ENCODE results near the gene JAKMIP2. TPM values are rescaled to one million over a fixed set of nuclear protein-coding genes. Genes with fewer than 3 reads are reported as not detected.
A peak's percentile ranks its signal among the peaks of the same experiment; 100 is the strongest.
"Not testable (repeated sequence)": the region's sequence is repeated elsewhere in the genome, so short reads cannot be mapped to it uniquely, and the experiment has no call there.

Gene JAKMIP2
- total RNA-seq, 5 donors from 2014 or later (not counting 1 experiment from before 2014, with no cell fraction given): 1.8 to 8.3 (median 5.7) TPM

DNA sequence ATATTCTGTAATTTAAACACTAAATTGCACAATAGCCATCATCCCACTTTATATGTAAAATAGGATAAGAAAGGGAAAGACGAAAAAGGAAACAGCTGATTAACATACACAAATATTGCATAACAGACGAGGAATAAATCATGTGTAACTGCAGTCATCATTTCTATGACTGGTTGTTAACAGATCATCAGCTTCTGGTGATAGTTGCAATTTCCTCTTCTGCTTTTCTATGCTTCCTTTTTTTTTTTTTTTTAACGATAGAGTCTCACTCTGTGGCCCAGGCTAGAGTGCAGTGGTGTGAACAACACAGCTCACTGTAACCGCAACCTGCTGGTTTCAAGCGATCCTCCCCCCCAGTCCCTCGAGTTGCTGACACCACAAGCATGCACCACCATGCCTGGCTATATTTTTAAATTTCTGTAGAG, 22.5 kb upstream of the JAKMIP2 start:
- ChIA-PET CTCF (interaction anchor here (0.6 to 1.0 kb wide), 4 partner anchors 18 to 1954 kb away, joined by 3 to 5 read pairs (median 4); partner anchors contain the start of gene JAKMIP2 (in 1 of the 2)), POLR2A (interaction anchor here in 1 of 2 donors (0.6 kb wide), 1 partner anchor 38 kb away, joined by 4 read pairs; no protein-coding TSS in a partner anchor)
- peak in 3 of 4 experiments; percentile 51 to 75 (median 73) for ATAC-seq (replicated peaks in 1 of 4)
- no peaks in the 10 kb centered on the region for H3K9me3 Mint-ChIP-seq
- H3K27ac Mint-ChIP-seq: peak overlapping the region in 1 of 2 donors; percentile 17
- H3K36me3 ChIP-seq (ENCODE audit: control insufficient read depth in 2 of 2, extremely low read depth in 1 of 2, insufficient read depth in 1 of 2, low read length in 1 of 2): no peaks in the 10 kb centered on the region
- H3K27ac ChIP-seq (ENCODE audit: low read length): no peak overlapping the region
- no peaks in the 10 kb centered on the region for H3K27me3 ChIP-seq (replicated peaks in 1 of 2; ENCODE audit: control insufficient read depth in 2 of 2, extremely low read depth in 1 of 2, insufficient read depth in 2 of 2, low read length in 1 of 2)
- H3K4me1 Mint-ChIP-seq: peaks cover 7 to 19% (median 9%) of the 10 kb centered on the region in 3 donors
- no peaks in the 10 kb centered on the region for H3K9me3 ChIP-seq
- H3K4me3 ChIP-seq (ENCODE audit: control insufficient read depth in 1 of 2, extremely low read depth in 1 of 2, low read length in 1 of 2): no peak overlapping the region
- no peak overlapping the region for H3K4me3 Mint-ChIP-seq
- H3K27me3 Mint-ChIP-seq: peaks cover 0 to 3% of the 10 kb centered on the region in 2 donors
- peaks cover 2 to 7% of the 10 kb centered on the region in 2 experiments for H3K4me1 ChIP-seq (ENCODE audit: control insufficient read depth in 1 of 2, extremely low read depth in 1 of 2, insufficient read depth in 2 of 2, low read length in 2 of 2)
- 17% methylated on average over 1 of the region's 6 CpGs for WGBS (ENCODE audit: insufficient coverage)
- peak in 30 of 35 experiments; percentile 6 to 67 (median 30) for DNase-seq
- no peaks in the 10 kb centered on the region for H3K36me3 Mint-ChIP-seq

DNA sequence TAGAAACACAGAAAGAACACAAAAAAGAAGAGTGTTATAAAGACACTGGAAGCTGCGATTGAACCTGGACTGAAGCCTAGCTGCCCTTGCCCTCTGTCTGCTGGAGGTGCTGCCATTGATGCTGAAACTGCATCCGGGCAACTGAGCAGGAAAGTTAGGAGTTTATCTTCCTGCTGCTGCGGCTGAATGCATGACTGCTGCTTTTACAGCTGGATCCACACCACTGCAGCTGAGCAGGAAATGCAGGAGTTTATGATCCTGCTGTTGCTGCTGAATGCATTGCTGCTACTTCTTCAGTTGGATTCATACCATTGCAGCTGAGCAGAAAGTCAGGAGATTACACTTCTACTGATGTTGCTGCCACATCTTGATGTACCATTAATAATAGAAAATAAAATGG, 21.8 kb upstream of the JAKMIP2 start:
- DNase-seq: no peak
- WGBS (ENCODE audit: insufficient coverage): 97% methylated on average over 3 of the region's 3 CpGs
- no peaks in the 10 kb centered on the region for H3K36me3 ChIP-seq (ENCODE audit: control insufficient read depth in 2 of 2, extremely low read depth in 1 of 2, insufficient read depth in 1 of 2, low read length in 1 of 2)
- no peak overlapping the region for H3K4me3 Mint-ChIP-seq
- no peak overlapping the region for H3K4me3 ChIP-seq (ENCODE audit: control insufficient read depth in 1 of 2, extremely low read depth in 1 of 2, low read length in 1 of 2)
- no peaks in the 10 kb centered on the region for H3K9me3 ChIP-seq
- no peaks in the 10 kb centered on the region for H3K27me3 ChIP-seq (replicated peaks in 1 of 2; ENCODE audit: control insufficient read depth in 2 of 2, extremely low read depth in 1 of 2, insufficient read depth in 2 of 2, low read length in 1 of 2)
- no peak for ATAC-seq (replicated peaks in 1 of 4)
- CTCF ChIA-PET: interaction anchor here in 1 of 2 donors (1.0 kb wide), 2 partner anchors 18 to 22 kb away, joined by 3 to 4 read pairs; partner anchors contain the start of gene JAKMIP2
- no peak overlapping the region for H3K27ac ChIP-seq (ENCODE audit: low read length)
- peaks cover 7 to 19% (median 9%) of the 10 kb centered on the region in 3 donors for H3K4me1 Mint-ChIP-seq
- H3K27me3 Mint-ChIP-seq: peaks cover 0 to 4% of the 10 kb centered on the region in 2 donors
- no peaks in the 10 kb centered on the region for H3K36me3 Mint-ChIP-seq
- H3K27ac Mint-ChIP-seq: no peak overlapping the region
- H3K4me1 ChIP-seq (ENCODE audit: control insufficient read depth in 1 of 2, extremely low read depth in 1 of 2, insufficient read depth in 2 of 2, low read length in 2 of 2): peaks cover 2 to 7% of the 10 kb centered on the region in 2 experiments
- POLR2A ChIA-PET: interaction anchor here in 1 of 2 donors (0.6 kb wide), 1 partner anchor 38 kb away, joined by 4 read pairs; no protein-coding TSS in a partner anchor
- H3K9me3 Mint-ChIP-seq: no peaks in the 10 kb centered on the region

DNA sequence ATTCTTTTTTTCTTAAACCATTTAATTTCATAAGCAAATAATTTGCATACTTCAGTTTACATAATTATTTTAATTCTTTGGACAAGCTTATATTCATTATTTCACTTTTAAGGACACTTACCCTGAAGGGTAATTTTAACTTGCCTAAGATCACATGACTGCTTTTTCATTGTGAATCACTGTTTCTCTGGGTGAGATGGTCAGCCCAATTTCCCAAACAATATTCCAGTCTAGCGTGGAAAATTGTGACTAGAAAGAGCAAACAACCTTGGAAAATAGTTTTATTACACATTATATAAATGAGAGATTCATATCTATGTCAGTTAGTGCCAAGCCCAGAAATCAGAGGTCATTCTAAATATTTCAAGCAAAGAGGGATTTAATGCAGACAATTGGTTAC, 21.4 kb upstream of the JAKMIP2 start:
- Mint-ChIP-seq H3K27ac (no peak overlapping the region), H3K36me3 (no peaks in the 10 kb centered on the region), H3K9me3 (no peaks in the 10 kb centered on the region), H3K27me3 (peaks cover 0 to 5% of the 10 kb centered on the region in 2 donors), H3K4me3 (no peak overlapping the region), H3K4me1 (peaks cover 7 to 19% (median 9%) of the 10 kb centered on the region in 3 donors)
- H3K27me3 ChIP-seq (replicated peaks in 1 of 2; ENCODE audit: control insufficient read depth in 2 of 2, extremely low read depth in 1 of 2, insufficient read depth in 2 of 2, low read length in 1 of 2): no peaks in the 10 kb centered on the region
- no peaks in the 10 kb centered on the region for H3K9me3 ChIP-seq
- POLR2A ChIA-PET: no interaction called here
- H3K27ac ChIP-seq (ENCODE audit: low read length): no peak overlapping the region
- H3K4me1 ChIP-seq (ENCODE audit: control insufficient read depth in 1 of 2, extremely low read depth in 1 of 2, insufficient read depth in 2 of 2, low read length in 2 of 2): peaks cover 2 to 7% of the 10 kb centered on the region in 2 experiments
- CTCF ChIA-PET: no interaction called here
- WGBS (ENCODE audit: insufficient coverage): no CpG with 5 or more reads among the region's 1 CpG
- H3K36me3 ChIP-seq (ENCODE audit: control insufficient read depth in 2 of 2, extremely low read depth in 1 of 2, insufficient read depth in 1 of 2, low read length in 1 of 2): no peaks in the 10 kb centered on the region
- no peak overlapping the region for H3K4me3 ChIP-seq (ENCODE audit: control insufficient read depth in 1 of 2, extremely low read depth in 1 of 2, low read length in 1 of 2)
- DNase-seq (no peak), ATAC-seq (replicated peaks in 1 of 4) (no peak)

DNA sequence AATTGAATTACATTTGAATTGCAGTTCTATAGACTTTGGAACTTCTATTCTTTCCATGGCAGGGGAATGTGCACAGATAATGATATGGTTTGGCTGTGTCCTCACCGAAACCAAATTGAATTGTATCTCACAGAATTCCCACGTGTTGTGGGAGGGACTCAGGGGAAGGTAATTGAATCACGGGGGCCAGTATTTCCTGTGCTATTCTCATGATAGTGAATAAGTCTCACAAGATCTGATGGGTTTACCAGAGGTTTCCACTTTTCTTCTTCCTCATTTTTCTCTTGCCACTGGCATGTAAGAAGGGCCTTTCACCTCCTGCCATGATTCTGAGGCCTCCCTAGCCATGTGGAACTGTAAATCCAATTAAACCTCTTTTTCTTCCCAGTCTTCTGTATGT, 20.6 kb upstream of the JAKMIP2 start:
- H3K27ac Mint-ChIP-seq; CTCF ChIA-PET; H3K36me3 ChIP-seq (ENCODE audit: control insufficient read depth in 2 of 2, extremely low read depth in 1 of 2, insufficient read depth in 1 of 2, low read length in 1 of 2); H3K4me3 Mint-ChIP-seq; H3K4me1 ChIP-seq (ENCODE audit: control insufficient read depth in 1 of 2, extremely low read depth in 1 of 2, insufficient read depth in 2 of 2, low read length in 2 of 2); H3K27me3 Mint-ChIP-seq; POLR2A ChIA-PET; H3K4me3 ChIP-seq (ENCODE audit: control insufficient read depth in 1 of 2, extremely low read depth in 1 of 2, low read length in 1 of 2); H3K9me3 ChIP-seq; H3K36me3 Mint-ChIP-seq; ATAC-seq (replicated peaks in 1 of 4); H3K9me3 Mint-ChIP-seq; H3K27me3 ChIP-seq (replicated peaks in 1 of 2; ENCODE audit: control insufficient read depth in 2 of 2, extremely low read depth in 1 of 2, insufficient read depth in 2 of 2, low read length in 1 of 2); H3K27ac ChIP-seq (ENCODE audit: low read length); DNase-seq: not testable (repeated sequence)
- H3K4me1 Mint-ChIP-seq: peaks cover 7 to 19% (median 9%) of the 10 kb centered on the region in 3 donors
- 60% methylated on average over 1 of the region's 3 CpGs for WGBS (ENCODE audit: insufficient coverage)

DNA sequence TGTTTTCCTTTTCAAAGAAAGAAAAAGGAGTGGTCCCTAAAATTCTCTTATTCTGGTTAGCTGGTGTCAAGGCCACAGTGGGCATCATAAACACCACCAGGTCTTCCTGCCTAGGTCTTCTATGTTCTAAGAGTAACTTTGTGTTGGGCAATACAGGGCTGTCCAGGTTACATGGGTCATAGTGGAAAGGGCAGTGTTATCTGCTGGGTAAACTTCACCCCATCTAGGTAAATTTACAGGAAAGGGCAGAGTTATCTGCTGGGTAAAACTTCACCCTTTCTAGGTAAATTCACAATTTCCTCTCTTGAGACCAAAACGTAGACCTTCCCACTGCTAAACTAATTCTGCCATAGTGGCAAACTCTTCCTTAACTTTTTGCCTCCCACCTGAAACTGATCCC, 18.9 kb upstream of the JAKMIP2 start:
- no peaks in the 10 kb centered on the region for H3K36me3 Mint-ChIP-seq
- CTCF ChIA-PET: no interaction called here
- Histone ChIP-seq H3K4me3 (ENCODE audit: control insufficient read depth in 1 of 2, extremely low read depth in 1 of 2, low read length in 1 of 2) (no peak overlapping the region), H3K36me3 (ENCODE audit: control insufficient read depth in 2 of 2, extremely low read depth in 1 of 2, insufficient read depth in 1 of 2, low read length in 1 of 2) (no peaks in the 10 kb centered on the region), H3K27ac (ENCODE audit: low read length) (no peak overlapping the region), H3K9me3 (no peaks in the 10 kb centered on the region), H3K4me1 (ENCODE audit: control insufficient read depth in 1 of 2, extremely low read depth in 1 of 2, insufficient read depth in 2 of 2, low read length in 2 of 2) (peaks cover 2 to 7% of the 10 kb centered on the region in 2 experiments), H3K27me3 (replicated peaks in 1 of 2; ENCODE audit: control insufficient read depth in 2 of 2, extremely low read depth in 1 of 2, insufficient read depth in 2 of 2, low read length in 1 of 2) (no peaks in the 10 kb centered on the region)
- peaks cover 0 to 5% of the 10 kb centered on the region in 2 donors for H3K27me3 Mint-ChIP-seq
- no peak overlapping the region for H3K27ac Mint-ChIP-seq
- POLR2A ChIA-PET: no interaction called here
- H3K9me3 Mint-ChIP-seq: no peaks in the 10 kb centered on the region
- WGBS (ENCODE audit: insufficient coverage): no CpG with 5 or more reads among the region's 1 CpG
- DNase-seq: no peak
- H3K4me3 Mint-ChIP-seq: no peak overlapping the region
- ATAC-seq (replicated peaks in 1 of 4): no peak
- peaks cover 7 to 19% (median 9%) of the 10 kb centered on the region in 3 donors for H3K4me1 Mint-ChIP-seq

DNA sequence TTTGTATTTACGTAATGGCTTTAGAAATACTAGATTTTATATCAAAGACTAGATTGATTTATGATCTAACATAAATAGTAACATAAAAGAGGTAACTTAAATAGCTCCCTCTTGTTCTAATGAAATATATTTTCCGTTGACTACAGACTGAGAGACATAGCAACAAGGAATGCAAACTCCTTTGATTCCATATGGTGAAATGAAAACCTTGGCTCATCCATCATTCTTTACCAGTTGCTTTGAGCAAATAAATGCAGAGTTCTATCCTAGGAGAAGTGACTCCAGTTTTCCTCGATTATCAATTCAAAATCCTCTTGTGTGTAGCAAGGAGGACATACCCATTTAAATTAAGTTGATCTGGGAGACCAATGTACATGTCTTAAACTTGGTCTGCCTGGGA, 18.0 kb upstream of the JAKMIP2 start:
- Mint-ChIP-seq H3K27me3 (peaks cover 0 to 10% of the 10 kb centered on the region in 2 donors), H3K9me3 (no peaks in the 10 kb centered on the region), H3K4me3 (no peak overlapping the region), H3K4me1 (peaks cover 7 to 17% (median 9%) of the 10 kb centered on the region in 3 donors), H3K36me3 (no peaks in the 10 kb centered on the region), H3K27ac (no peak overlapping the region)
- Histone ChIP-seq H3K9me3 (no peaks in the 10 kb centered on the region), H3K4me1 (ENCODE audit: control insufficient read depth in 1 of 2, extremely low read depth in 1 of 2, insufficient read depth in 2 of 2, low read length in 2 of 2) (peaks cover 2 to 7% of the 10 kb centered on the region in 2 experiments), H3K27me3 (replicated peaks in 1 of 2; ENCODE audit: control insufficient read depth in 2 of 2, extremely low read depth in 1 of 2, insufficient read depth in 2 of 2, low read length in 1 of 2) (no peaks in the 10 kb centered on the region), H3K36me3 (ENCODE audit: control insufficient read depth in 2 of 2, extremely low read depth in 1 of 2, insufficient read depth in 1 of 2, low read length in 1 of 2) (no peaks in the 10 kb centered on the region), H3K4me3 (ENCODE audit: control insufficient read depth in 1 of 2, extremely low read depth in 1 of 2, low read length in 1 of 2) (no peak overlapping the region), H3K27ac (ENCODE audit: low read length) (no peak overlapping the region)
- ATAC-seq (replicated peaks in 1 of 4) (no peak), DNase-seq (no peak)
- POLR2A ChIA-PET: interaction anchor here in 1 of 2 donors (0.5 kb wide), 1 partner anchor 19 kb away, joined by 3 read pairs; no protein-coding TSS in a partner anchor
- CTCF ChIA-PET: no interaction called here
- no CpG with 5 or more reads among the region's 3 CpGs for WGBS (ENCODE audit: insufficient coverage)
